HepG2 (cell line): ENCODE data around the gene EVI5. TPM values are rescaled to one million over a fixed set of nuclear protein-coding genes. Genes with fewer than 3 reads are reported as not detected.

Experiments
- BCL6 ChIP-seq: IDR thresholded peaks from 2 replicates; pipeline ENCODE4 v1.6.1; 2016; ENCODE audit warnings: missing genetic modification reagents, missing compliant biosample characterization
- CHD4 ChIP-seq: fragments of 200-600 bp; sonication (generic); IDR thresholded peaks from 2 replicates; pipeline ENCODE4 v1.7.0; 2017; ENCODE audit warnings: mild to moderate bottlenecking, low read length, borderline replicate concordance
- HNRNPLL ChIP-seq: fragments of 200-400 bp; formaldehyde crosslinking; IDR thresholded peaks from 2 replicates; pipeline ENCODE4 v1.6.1; 2017; ENCODE audit warnings: mild to moderate bottlenecking, low read depth, low read length; ENCODE audit not compliant: poor library complexity, severe bottlenecking
- HNRNPUL1 ChIP-seq: fragments of 200-400 bp; formaldehyde crosslinking; IDR thresholded peaks from 2 replicates; pipeline ENCODE4 v1.6.1; 2017; ENCODE audit warnings: low read depth, mild to moderate bottlenecking, low read length, moderate library complexity
- NCOA1 ChIP-seq: sonication (generic); formaldehyde crosslinking; IDR thresholded peaks from 2 replicates; pipeline ENCODE4 v1.9.0; 2021; ENCODE audit warnings: missing genetic modification reagents
- RAD51 ChIP-seq: fragments of 450-650 bp; IDR thresholded peaks from 2 replicates; pipeline ENCODE4 v1.6.1; 2016; ENCODE audit warnings: borderline replicate concordance
- RARA ChIP-seq: IDR thresholded peaks from 2 replicates; pipeline ENCODE4 v1.6.1; 2016; ENCODE audit warnings: missing genetic modification reagents, missing compliant biosample characterization
- RNF2 ChIP-seq: fragments of 450-650 bp; conservative IDR thresholded peaks from 2 replicates; pipeline ENCODE4 v1.6.1; 2016; ENCODE audit warnings: low read depth
- SETDB1 ChIP-seq: sonication (generic); formaldehyde crosslinking; IDR thresholded peaks from 2 replicates; pipeline ENCODE4 v1.5.1; 2020; ENCODE audit warnings: missing genetic modification reagents, mild to moderate bottlenecking, borderline replicate concordance
- SMC3 ChIP-seq: IDR thresholded peaks from 2 replicates; pipeline ENCODE4 v1.6.1; 2011; ENCODE audit warnings: low read length, improper control_type of control experiment
- SRF ChIP-seq: IDR thresholded peaks from 2 replicates; pipeline ENCODE4 v1.6.1; 2011; ENCODE audit warnings: mild to moderate bottlenecking, low read depth, low read length, moderate library complexity
- ZNF253 ChIP-seq: sonication (generic); formaldehyde crosslinking; IDR thresholded peaks from 2 replicates; pipeline ENCODE4 v1.8.0; 2022; ENCODE audit warnings: mild to moderate bottlenecking, missing genetic modification reagents, borderline replicate concordance
- ZNF256 ChIP-seq: sonication (generic); formaldehyde crosslinking; conservative IDR thresholded peaks from 2 replicates; pipeline ENCODE4 v1.4.0; 2020; ENCODE audit warnings: missing genetic modification reagents
- ZNF33A ChIP-seq: sonication (generic); formaldehyde crosslinking; IDR thresholded peaks from 2 replicates; pipeline ENCODE4 v1.5.1; 2020; ENCODE audit warnings: missing genetic modification reagents, mild to moderate bottlenecking, moderate library complexity, borderline replicate concordance
- ZNF605 ChIP-seq: sonication (generic); formaldehyde crosslinking; IDR thresholded peaks from 2 replicates; pipeline ENCODE4 v1.8.0; 2022; ENCODE audit warnings: mild to moderate bottlenecking, missing genetic modification reagents
- polyA plus RNA-seq, 8 experiments: library from polyadenylated mRNA; depleted of rRNA in 3 of 8; stranded (reverse) in 7 of 8; unstranded in 1 of 8; fragments of >200 nt; fragmentation: Illumina TruSeq in 4 of 8; extraction: Trizol in 4 of 8; gene quantifications; 2 replicates each; pipeline versions ENCODE4 v1.2.1 to v1.2.3, GENCODE V29; 2011 to 2016; ENCODE audit warnings: low read depth in 4 of 8, missing spikeins in 1 of 8, mixed read lengths in 1 of 8; ENCODE audit not compliant: insufficient read depth in 1 of 8
- total RNA-seq, 5 experiments: library from RNA; depleted of rRNA; stranded (reverse); fragments of >200 nt; fragmentation: Illumina TruSeq; extraction: Trizol; gene quantifications; 2 replicates each; pipeline ENCODE4 v1.2.3, GENCODE V29; 2016; ENCODE audit warnings: low read depth in 1 of 5
- TF ChIP-seq, protein P1 (sequence below): sonication (generic); formaldehyde crosslinking; IDR thresholded peaks from 2 replicates; pipeline ENCODE4 v1.9.0; 2021; ENCODE audit warnings: missing genetic modification reagents, borderline replicate concordance
- TF ChIP-seq, protein P2 (sequence below): sonication (generic); formaldehyde crosslinking; IDR thresholded peaks from 2 replicates; pipeline ENCODE4 v1.8.1; 2022; ENCODE audit warnings: low read depth, mild to moderate bottlenecking, missing genetic modification reagents
- TF ChIP-seq, protein P3 (sequence below): sonication (generic); formaldehyde crosslinking; IDR thresholded peaks from 2 replicates; pipeline ENCODE4 v1.5.1; 2020; ENCODE audit warnings: missing genetic modification reagents, mild to moderate bottlenecking, borderline replicate concordance
- TF ChIP-seq, protein P4 (sequence below): sonication (generic); formaldehyde crosslinking; IDR thresholded peaks from 2 replicates; pipeline ENCODE4 v1.8.0; 2022; ENCODE audit warnings: mild to moderate bottlenecking, missing genetic modification reagents; ENCODE audit not compliant: insufficient replicate concordance

EVI5 gene
- total and polyA plus RNA-seq, 2 of the 13 experiments (the other 11 are each of a cell fraction or from before 2014, with no cell fraction given), result 4.0 to 12.6 TPM

DNA sequence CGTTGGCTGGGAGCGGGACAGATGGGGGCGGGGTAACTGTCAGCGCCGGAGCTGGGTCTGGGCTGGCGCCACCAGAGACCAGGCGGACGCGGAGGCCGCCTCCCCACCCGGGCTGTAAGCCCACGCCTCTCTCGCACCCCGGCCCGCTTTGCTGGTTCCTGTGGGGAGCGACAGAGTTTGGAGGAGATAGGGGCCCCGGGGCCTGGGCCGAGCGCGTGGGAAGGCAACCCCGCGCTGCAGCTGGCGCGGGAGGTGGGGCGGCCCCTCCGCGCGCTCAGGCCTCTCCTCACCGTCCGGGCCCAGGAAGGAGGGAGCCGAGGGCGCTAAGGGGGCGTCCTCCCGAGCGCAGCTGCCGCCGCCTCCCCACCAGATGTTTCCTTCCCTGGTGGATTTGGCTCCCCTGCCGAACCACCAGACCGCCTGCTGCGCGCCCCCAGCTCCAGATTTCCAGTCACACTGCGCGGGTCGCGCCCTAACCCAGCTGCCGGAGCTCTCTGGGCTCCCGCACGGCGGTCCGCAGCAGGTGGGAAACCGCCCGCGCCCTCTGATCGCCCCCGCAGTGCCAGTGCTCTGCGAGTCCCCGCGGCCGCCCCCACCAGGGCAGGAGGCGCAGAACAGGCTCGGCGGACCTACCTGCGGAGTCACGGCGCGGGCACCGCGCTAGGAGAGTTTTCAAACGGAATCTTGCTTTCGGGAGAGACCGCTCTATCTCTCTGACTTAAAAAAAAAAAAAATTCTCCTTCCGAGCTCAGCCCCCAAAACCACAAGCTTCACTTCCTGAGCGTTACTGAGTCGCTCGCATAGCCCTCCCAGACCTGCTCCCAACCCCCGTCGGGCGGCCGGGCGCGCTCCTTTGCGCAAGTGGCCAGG is 299.3 kb downstream of the EVI5 start (continued):
- TF ChIP-seq, protein P1, sequence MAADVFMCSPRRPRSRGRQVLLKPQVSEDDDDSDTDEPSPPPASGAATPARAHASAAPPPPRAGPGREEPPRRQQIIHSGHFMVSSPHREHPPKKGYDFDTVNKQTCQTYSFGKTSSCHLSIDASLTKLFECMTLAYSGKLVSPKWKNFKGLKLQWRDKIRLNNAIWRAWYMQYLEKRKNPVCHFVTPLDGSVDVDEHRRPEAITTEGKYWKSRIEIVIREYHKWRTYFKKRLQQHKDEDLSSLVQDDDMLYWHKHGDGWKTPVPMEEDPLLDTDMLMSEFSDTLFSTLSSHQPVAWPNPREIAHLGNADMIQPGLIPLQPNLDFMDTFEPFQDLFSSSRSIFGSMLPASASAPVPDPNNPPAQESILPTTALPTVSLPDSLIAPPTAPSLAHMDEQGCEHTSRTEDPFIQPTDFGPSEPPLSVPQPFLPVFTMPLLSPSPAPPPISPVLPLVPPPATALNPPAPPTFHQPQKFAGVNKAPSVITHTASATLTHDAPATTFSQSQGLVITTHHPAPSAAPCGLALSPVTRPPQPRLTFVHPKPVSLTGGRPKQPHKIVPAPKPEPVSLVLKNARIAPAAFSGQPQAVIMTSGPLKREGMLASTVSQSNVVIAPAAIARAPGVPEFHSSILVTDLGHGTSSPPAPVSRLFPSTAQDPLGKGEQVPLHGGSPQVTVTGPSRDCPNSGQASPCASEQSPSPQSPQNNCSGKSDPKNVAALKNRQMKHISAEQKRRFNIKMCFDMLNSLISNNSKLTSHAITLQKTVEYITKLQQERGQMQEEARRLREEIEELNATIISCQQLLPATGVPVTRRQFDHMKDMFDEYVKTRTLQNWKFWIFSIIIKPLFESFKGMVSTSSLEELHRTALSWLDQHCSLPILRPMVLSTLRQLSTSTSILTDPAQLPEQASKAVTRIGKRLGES, result no peak
- TF ChIP-seq RAD51 (no peak), ZNF33A (CRISPR knock-in tag) (no peak), NCOA1 (0 out of 2 replicates have a peak, but pooled peaks have one; percentile 20), BCL6 (CRISPR knock-in tag) (peak; percentile 28; the same call in 1 of the 2 replicates), HNRNPLL (peak; percentile 88), RNF2 (no peak; the same call in 1 of the 2 replicates), ZNF256 (CRISPR knock-in tag) (no peak), ZNF605 (CRISPR knock-in tag) (0 out of 2 replicates have a peak, but pooled peaks have one; percentile 15), RARA (CRISPR knock-in tag) (peak; percentile 20; the same call in 1 of the 2 replicates), SETDB1 (CRISPR knock-in tag) (no peak), SRF (no peak), CHD4 (no peak), SMC3 (no peak; the same call in 1 of the 2 replicates), ZNF253 (CRISPR knock-in tag) (no peak), HNRNPUL1 (peak; percentile 9; the same call in 1 of the 2 replicates)
- TF ChIP-seq, protein P2, sequence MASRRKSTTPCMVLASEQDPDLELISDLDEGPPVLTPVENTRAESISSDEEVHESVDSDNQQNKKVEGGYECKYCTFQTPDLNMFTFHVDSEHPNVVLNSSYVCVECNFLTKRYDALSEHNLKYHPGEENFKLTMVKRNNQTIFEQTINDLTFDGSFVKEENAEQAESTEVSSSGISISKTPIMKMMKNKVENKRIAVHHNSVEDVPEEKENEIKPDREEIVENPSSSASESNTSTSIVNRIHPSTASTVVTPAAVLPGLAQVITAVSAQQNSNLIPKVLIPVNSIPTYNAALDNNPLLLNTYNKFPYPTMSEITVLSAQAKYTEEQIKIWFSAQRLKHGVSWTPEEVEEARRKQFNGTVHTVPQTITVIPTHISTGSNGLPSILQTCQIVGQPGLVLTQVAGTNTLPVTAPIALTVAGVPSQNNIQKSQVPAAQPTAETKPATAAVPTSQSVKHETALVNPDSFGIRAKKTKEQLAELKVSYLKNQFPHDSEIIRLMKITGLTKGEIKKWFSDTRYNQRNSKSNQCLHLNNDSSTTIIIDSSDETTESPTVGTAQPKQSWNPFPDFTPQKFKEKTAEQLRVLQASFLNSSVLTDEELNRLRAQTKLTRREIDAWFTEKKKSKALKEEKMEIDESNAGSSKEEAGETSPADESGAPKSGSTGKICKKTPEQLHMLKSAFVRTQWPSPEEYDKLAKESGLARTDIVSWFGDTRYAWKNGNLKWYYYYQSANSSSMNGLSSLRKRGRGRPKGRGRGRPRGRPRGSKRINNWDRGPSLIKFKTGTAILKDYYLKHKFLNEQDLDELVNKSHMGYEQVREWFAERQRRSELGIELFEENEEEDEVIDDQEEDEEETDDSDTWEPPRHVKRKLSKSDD, result no peak; the same call in 1 of the 2 replicates
- TF ChIP-seq, protein P3, sequence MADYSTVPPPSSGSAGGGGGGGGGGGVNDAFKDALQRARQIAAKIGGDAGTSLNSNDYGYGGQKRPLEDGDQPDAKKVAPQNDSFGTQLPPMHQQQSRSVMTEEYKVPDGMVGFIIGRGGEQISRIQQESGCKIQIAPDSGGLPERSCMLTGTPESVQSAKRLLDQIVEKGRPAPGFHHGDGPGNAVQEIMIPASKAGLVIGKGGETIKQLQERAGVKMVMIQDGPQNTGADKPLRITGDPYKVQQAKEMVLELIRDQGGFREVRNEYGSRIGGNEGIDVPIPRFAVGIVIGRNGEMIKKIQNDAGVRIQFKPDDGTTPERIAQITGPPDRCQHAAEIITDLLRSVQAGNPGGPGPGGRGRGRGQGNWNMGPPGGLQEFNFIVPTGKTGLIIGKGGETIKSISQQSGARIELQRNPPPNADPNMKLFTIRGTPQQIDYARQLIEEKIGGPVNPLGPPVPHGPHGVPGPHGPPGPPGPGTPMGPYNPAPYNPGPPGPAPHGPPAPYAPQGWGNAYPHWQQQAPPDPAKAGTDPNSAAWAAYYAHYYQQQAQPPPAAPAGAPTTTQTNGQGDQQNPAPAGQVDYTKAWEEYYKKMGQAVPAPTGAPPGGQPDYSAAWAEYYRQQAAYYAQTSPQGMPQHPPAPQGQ (CRISPR knock-in tag), result no peak
- TF ChIP-seq, protein P4, sequence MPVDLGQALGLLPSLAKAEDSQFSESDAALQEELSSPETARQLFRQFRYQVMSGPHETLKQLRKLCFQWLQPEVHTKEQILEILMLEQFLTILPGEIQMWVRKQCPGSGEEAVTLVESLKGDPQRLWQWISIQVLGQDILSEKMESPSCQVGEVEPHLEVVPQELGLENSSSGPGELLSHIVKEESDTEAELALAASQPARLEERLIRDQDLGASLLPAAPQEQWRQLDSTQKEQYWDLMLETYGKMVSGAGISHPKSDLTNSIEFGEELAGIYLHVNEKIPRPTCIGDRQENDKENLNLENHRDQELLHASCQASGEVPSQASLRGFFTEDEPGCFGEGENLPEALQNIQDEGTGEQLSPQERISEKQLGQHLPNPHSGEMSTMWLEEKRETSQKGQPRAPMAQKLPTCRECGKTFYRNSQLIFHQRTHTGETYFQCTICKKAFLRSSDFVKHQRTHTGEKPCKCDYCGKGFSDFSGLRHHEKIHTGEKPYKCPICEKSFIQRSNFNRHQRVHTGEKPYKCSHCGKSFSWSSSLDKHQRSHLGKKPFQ (CRISPR knock-in tag), result no peak
